HEK293 (cell line): ENCODE data around the gene NPAS1.
A peak's percentile ranks its signal among the peaks of the same experiment; 100 is the strongest.

ENCODE experiments used
- BCL11B ChIP-seq: fragments of 450-650 bp; formaldehyde crosslinking; IDR thresholded peaks from 2 replicates; pipeline ENCODE4 v1.5.1; 2016; ENCODE audit warnings: low read depth, missing biosample characterization, missing genetic modification characterization
- EGR2 ChIP-seq: fragments of 450-650 bp; formaldehyde crosslinking; IDR thresholded peaks from 2 replicates; pipeline ENCODE4 v1.5.1; 2016; ENCODE audit warnings: low read depth, missing biosample characterization, missing genetic modification characterization
- HOXA7 ChIP-seq: sonication (generic); formaldehyde crosslinking; IDR thresholded peaks from 2 replicates; pipeline ENCODE4 v1.8.1; 2022; ENCODE audit warnings: missing genetic modification reagents, borderline replicate concordance
- KLF1 ChIP-seq: fragments of 450-650 bp; formaldehyde crosslinking; IDR thresholded peaks from 2 replicates; pipeline ENCODE4 v1.5.1; 2016; ENCODE audit warnings: missing biosample characterization, missing genetic modification characterization
- KLF7 ChIP-seq: fragments of 450-650 bp; formaldehyde crosslinking; IDR thresholded peaks from 2 replicates; pipeline ENCODE4 v1.5.1; 2016; ENCODE audit warnings: missing biosample characterization, missing genetic modification characterization, borderline replicate concordance
- KLF8 ChIP-seq: fragments of 450-650 bp; formaldehyde crosslinking; IDR thresholded peaks from 2 replicates; pipeline ENCODE4 v1.5.1; 2016; ENCODE audit warnings: missing biosample characterization, missing genetic modification characterization
- MEIS1 ChIP-seq: sonication (generic); formaldehyde crosslinking; IDR thresholded peaks from 2 replicates; pipeline ENCODE4 v1.8.1; 2022; ENCODE audit warnings: missing genetic modification reagents, mild to moderate bottlenecking, borderline replicate concordance
- PRDM1 ChIP-seq: fragments of 450-650 bp; formaldehyde crosslinking; IDR thresholded peaks from 2 replicates; pipeline ENCODE4; 2016; ENCODE audit warnings: missing biosample characterization, missing genetic modification characterization
- REPIN1 ChIP-seq: fragments of 450-650 bp; formaldehyde crosslinking; IDR thresholded peaks from 2 replicates; pipeline ENCODE4 v1.5.1; 2017; ENCODE audit warnings: missing biosample characterization, missing genetic modification characterization, low read depth
- YY2 ChIP-seq: fragments of 450-650 bp; formaldehyde crosslinking; IDR thresholded peaks from 2 replicates; pipeline ENCODE4 v1.5.1; 2016; ENCODE audit warnings: missing biosample characterization, missing genetic modification characterization
- ZBTB10 ChIP-seq: fragments of 450-650 bp; formaldehyde crosslinking; IDR thresholded peaks from 2 replicates; pipeline ENCODE4 v1.5.1; 2016; ENCODE audit warnings: missing biosample characterization, missing genetic modification characterization
- ZIC2 ChIP-seq: fragments of 450-650 bp; formaldehyde crosslinking; IDR thresholded peaks from 2 replicates; pipeline ENCODE4 v1.5.1; 2016; ENCODE audit warnings: missing biosample characterization, missing genetic modification characterization
- ZNF133 ChIP-seq: fragments of 450-650 bp; formaldehyde crosslinking; IDR thresholded peaks from 2 replicates; pipeline ENCODE4 v1.5.1; 2016; ENCODE audit warnings: missing biosample characterization, missing genetic modification characterization
- ZNF157 ChIP-seq: fragments of 450-650 bp; formaldehyde crosslinking; IDR thresholded peaks from 2 replicates; pipeline ENCODE4 v1.5.1; 2016; ENCODE audit warnings: missing biosample characterization, missing genetic modification characterization
- ZNF2 ChIP-seq: fragments of 450-650 bp; formaldehyde crosslinking; IDR thresholded peaks from 2 replicates; pipeline ENCODE4 v1.5.1; 2016; ENCODE audit warnings: missing biosample characterization, missing genetic modification characterization
- ZNF473 ChIP-seq: fragments of 450-650 bp; formaldehyde crosslinking; IDR thresholded peaks from 2 replicates; pipeline ENCODE4 v1.5.1; 2017; ENCODE audit warnings: missing biosample characterization, missing genetic modification characterization
- ZNF501 ChIP-seq: fragments of 450-650 bp; formaldehyde crosslinking; IDR thresholded peaks from 2 replicates; pipeline ENCODE4 v1.5.1; 2016; ENCODE audit warnings: missing biosample characterization, missing genetic modification characterization
- ZNF510 ChIP-seq: fragments of 450-650 bp; formaldehyde crosslinking; IDR thresholded peaks from 2 replicates; pipeline ENCODE4 v1.5.1; 2018; ENCODE audit warnings: mild to moderate bottlenecking, missing genetic modification characterization, missing biosample characterization; ENCODE audit not compliant: insufficient replicate concordance
- ZNF514 ChIP-seq: fragments of 450-650 bp; formaldehyde crosslinking; IDR thresholded peaks from 2 replicates; pipeline ENCODE4 v1.5.1; 2016; ENCODE audit warnings: missing biosample characterization, missing genetic modification characterization
- ZNF521 ChIP-seq: fragments of 450-650 bp; formaldehyde crosslinking; IDR thresholded peaks from 2 replicates; pipeline ENCODE4 v1.5.1; 2017; ENCODE audit warnings: missing biosample characterization, mild to moderate bottlenecking, missing genetic modification characterization
- ZNF600 ChIP-seq: fragments of 450-650 bp; formaldehyde crosslinking; IDR thresholded peaks from 2 replicates; pipeline ENCODE4 v1.5.1; 2016; ENCODE audit warnings: missing biosample characterization, missing genetic modification characterization
- ZNF704 ChIP-seq: fragments of 450-650 bp; formaldehyde crosslinking; IDR thresholded peaks from 2 replicates; pipeline ENCODE4 v1.5.1; 2016; ENCODE audit warnings: missing biosample characterization, missing genetic modification characterization
- ZNF843 ChIP-seq: fragments of 450-650 bp; formaldehyde crosslinking; IDR thresholded peaks from 2 replicates; pipeline ENCODE4 v1.5.1; 2016; ENCODE audit warnings: missing biosample characterization, missing genetic modification characterization
- ZSCAN18 ChIP-seq: fragments of 450-650 bp; formaldehyde crosslinking; IDR thresholded peaks from 2 replicates; pipeline ENCODE4 v1.5.1; 2016; ENCODE audit warnings: missing biosample characterization, missing genetic modification characterization
- ZXDB ChIP-seq: fragments of 450-650 bp; formaldehyde crosslinking; IDR thresholded peaks from 2 replicates; pipeline ENCODE4 v1.5.1; 2016; ENCODE audit warnings: missing biosample characterization, missing genetic modification characterization
- TF ChIP-seq, protein P1 (sequence below): fragments of 450-650 bp; formaldehyde crosslinking; IDR thresholded peaks from 2 replicates; pipeline ENCODE4 v1.5.1; 2016; ENCODE audit warnings: missing biosample characterization, missing genetic modification characterization, borderline replicate concordance
- TF ChIP-seq, protein P2 (sequence below): fragments of 450-650 bp; formaldehyde crosslinking; IDR thresholded peaks from 2 replicates; pipeline ENCODE4 v1.5.1; 2017; ENCODE audit warnings: missing biosample characterization, missing genetic modification characterization

Gene NPAS1

GRCh38 chr19:47035127-47036096 lies 15.8 kb downstream of the NPAS1 start (continued):
- TF ChIP-seq, protein P1, sequence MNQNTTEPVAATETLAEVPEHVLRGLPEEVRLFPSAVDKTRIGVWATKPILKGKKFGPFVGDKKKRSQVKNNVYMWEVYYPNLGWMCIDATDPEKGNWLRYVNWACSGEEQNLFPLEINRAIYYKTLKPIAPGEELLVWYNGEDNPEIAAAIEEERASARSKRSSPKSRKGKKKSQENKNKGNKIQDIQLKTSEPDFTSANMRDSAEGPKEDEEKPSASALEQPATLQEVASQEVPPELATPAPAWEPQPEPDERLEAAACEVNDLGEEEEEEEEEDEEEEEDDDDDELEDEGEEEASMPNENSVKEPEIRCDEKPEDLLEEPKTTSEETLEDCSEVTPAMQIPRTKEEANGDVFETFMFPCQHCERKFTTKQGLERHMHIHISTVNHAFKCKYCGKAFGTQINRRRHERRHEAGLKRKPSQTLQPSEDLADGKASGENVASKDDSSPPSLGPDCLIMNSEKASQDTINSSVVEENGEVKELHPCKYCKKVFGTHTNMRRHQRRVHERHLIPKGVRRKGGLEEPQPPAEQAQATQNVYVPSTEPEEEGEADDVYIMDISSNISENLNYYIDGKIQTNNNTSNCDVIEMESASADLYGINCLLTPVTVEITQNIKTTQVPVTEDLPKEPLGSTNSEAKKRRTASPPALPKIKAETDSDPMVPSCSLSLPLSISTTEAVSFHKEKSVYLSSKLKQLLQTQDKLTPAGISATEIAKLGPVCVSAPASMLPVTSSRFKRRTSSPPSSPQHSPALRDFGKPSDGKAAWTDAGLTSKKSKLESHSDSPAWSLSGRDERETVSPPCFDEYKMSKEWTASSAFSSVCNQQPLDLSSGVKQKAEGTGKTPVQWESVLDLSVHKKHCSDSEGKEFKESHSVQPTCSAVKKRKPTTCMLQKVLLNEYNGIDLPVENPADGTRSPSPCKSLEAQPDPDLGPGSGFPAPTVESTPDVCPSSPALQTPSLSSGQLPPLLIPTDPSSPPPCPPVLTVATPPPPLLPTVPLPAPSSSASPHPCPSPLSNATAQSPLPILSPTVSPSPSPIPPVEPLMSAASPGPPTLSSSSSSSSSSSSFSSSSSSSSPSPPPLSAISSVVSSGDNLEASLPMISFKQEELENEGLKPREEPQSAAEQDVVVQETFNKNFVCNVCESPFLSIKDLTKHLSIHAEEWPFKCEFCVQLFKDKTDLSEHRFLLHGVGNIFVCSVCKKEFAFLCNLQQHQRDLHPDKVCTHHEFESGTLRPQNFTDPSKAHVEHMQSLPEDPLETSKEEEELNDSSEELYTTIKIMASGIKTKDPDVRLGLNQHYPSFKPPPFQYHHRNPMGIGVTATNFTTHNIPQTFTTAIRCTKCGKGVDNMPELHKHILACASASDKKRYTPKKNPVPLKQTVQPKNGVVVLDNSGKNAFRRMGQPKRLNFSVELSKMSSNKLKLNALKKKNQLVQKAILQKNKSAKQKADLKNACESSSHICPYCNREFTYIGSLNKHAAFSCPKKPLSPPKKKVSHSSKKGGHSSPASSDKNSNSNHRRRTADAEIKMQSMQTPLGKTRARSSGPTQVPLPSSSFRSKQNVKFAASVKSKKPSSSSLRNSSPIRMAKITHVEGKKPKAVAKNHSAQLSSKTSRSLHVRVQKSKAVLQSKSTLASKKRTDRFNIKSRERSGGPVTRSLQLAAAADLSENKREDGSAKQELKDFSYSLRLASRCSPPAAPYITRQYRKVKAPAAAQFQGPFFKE (tag by site-specific recombination), result no peak
- TF ChIP-seq ZNF521 (tag by site-specific recombination) (no peak), ZNF704 (tag by site-specific recombination) (no peak), ZXDB (tag by site-specific recombination) (0 out of 2 replicates have a peak, but pooled peaks have one; percentile 47), YY2 (tag by site-specific recombination) (peak; percentile 51), ZNF600 (peak; percentile 68), BCL11B (tag by site-specific recombination) (no peak), KLF1 (tag by site-specific recombination) (peak; percentile 54), ZBTB10 (tag by site-specific recombination) (peak; percentile 83), ZNF843 (no peak), ZNF501 (tag by site-specific recombination) (no peak), HOXA7 (CRISPR knock-in tag) (no peak), ZNF157 (no peak), KLF7 (tag by site-specific recombination) (peak; percentile 33; the same call in 1 of the 2 replicates), ZIC2 (peak; percentile 41), MEIS1 (CRISPR knock-in tag) (no peak), REPIN1 (tag by site-specific recombination) (no peak), EGR2 (tag by site-specific recombination) (peak; percentile 95), ZNF510 (no peak), PRDM1 (tag by site-specific recombination) (no peak), ZNF133 (tag by site-specific recombination) (no peak), ZNF514 (tag by site-specific recombination) (no peak), ZNF2 (tag by site-specific recombination) (no peak), KLF8 (tag by site-specific recombination) (peak; percentile 26), ZNF473 (tag by site-specific recombination) (no peak), ZSCAN18 (tag by site-specific recombination) (no peak)
- TF ChIP-seq, protein P2, sequence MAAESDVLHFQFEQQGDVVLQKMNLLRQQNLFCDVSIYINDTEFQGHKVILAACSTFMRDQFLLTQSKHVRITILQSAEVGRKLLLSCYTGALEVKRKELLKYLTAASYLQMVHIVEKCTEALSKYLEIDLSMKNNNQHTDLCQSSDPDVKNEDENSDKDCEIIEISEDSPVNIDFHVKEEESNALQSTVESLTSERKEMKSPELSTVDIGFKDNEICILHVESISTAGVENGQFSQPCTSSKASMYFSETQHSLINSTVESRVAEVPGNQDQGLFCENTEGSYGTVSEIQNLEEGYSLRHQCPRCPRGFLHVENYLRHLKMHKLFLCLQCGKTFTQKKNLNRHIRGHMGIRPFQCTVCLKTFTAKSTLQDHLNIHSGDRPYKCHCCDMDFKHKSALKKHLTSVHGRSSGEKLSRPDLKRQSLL (tag by site-specific recombination), result peak; percentile 95
